HL-60 (cell line): ENCODE data around the gene SLCO2A1.

Experiments
- DNase-seq, 2 experiments: peaks; one replicate each; pipeline ENCODE4 v3.0.0-alpha.2; 2010 to 2020; ENCODE audit warnings: low read depth in 1 of 2, low spot score in 1 of 2
- H3K27ac ChIP-seq: fragments of 250-450 bp; sonication (Bioruptor Pico); replicated peaks from 2 replicates; pipeline ENCODE4 v1.5.1; 2020; ENCODE audit warnings: mild to moderate bottlenecking, moderate library complexity
- H3K27me3 ChIP-seq: fragments of 250-450 bp; sonication (Bioruptor Pico); 2 replicates; pipeline ENCODE4 v1.5.1; 2021; ENCODE audit warnings: mild to moderate bottlenecking, moderate library complexity; ENCODE audit not compliant: insufficient read depth, poor library complexity, severe bottlenecking
- H3K4me3 ChIP-seq: replicated peaks from 2 replicates; pipeline ENCODE4 v1.5.1; 2011; ENCODE audit warnings: mild to moderate bottlenecking, control low read depth, low read length; ENCODE audit not compliant: insufficient read depth
- CTCF ChIP-seq: IDR thresholded peaks from one replicate; pipeline ENCODE4 v1.5.1; 2011; ENCODE audit warnings: low read length, control low read depth, inconsistent platforms; ENCODE audit not compliant: insufficient read depth
- GABPA ChIP-seq: IDR thresholded peaks from 2 replicates; pipeline ENCODE4 v1.6.1; 2012; ENCODE audit warnings: low read depth
- POLR2AphosphoS5 ChIP-seq: IDR thresholded peaks from 2 replicates; pipeline ENCODE4 v1.6.1; 2012; ENCODE audit warnings: low read depth
- REST ChIP-seq: IDR thresholded peaks from 2 replicates; pipeline ENCODE4 v1.6.1; 2012; ENCODE audit warnings: low read depth; ENCODE audit not compliant: insufficient replicate concordance
- SPI1 ChIP-seq: IDR thresholded peaks from 2 replicates; pipeline ENCODE4 v1.6.1; 2012; ENCODE audit warnings: low read depth, mild to moderate bottlenecking, borderline replicate concordance

Gene SLCO2A1

GRCh38 chr3:133945381-133946095 lies 84.2 kb downstream of the SLCO2A1 start:
- Histone ChIP-seq H3K27ac (no peak overlapping the region), H3K27me3 (no peaks in the 10 kb centered on the region), H3K4me3 (no peak overlapping the region)
- no peak for TF ChIP-seq REST
- TF ChIP-seq CTCF, result no peak
- no peak for TF ChIP-seq GABPA
- no peak for TF ChIP-seq POLR2AphosphoS5
- TF ChIP-seq SPI1, result no peak
- DNase-seq, result no peak

DNA sequence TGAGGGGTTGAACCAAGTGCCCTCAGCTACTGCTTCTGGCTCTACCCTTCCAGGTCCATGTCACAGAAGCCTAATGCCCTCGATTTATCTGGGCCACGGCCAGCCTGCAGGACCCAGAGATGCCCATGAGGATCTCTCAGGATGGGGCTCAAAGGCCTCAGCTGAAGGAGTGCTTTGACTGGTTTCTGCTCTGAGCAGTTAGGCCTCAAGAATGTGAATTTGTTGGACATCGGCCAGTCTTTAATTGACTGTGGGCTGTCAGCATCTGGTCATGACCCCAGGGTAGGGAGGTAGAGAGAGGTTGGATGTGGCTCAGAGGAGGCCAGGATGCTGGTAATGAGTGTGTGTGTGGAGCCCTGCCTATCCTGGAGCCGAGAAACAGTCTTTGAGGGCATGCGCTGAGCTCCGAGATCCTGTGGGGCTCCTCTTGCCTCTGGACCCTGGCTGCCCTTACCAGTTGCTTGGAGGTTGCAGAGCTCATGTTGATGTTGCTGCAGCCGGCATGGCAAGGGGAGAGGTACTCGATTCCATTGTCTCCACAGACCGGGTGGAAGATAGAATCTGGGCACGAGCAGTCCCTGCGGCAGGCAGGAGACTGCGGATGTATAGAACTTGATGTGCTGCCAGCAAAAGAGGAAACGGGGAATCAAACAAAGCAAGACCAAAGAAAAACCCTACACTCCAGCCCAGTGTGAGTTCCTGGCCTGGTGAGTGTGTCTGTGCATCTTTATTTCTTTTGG lies 84.9 kb downstream of the SLCO2A1 start:
- DNase-seq, result peak in 1 of 2 experiments; percentile 28
- H3K27ac ChIP-seq, result no peak overlapping the region

DNA sequence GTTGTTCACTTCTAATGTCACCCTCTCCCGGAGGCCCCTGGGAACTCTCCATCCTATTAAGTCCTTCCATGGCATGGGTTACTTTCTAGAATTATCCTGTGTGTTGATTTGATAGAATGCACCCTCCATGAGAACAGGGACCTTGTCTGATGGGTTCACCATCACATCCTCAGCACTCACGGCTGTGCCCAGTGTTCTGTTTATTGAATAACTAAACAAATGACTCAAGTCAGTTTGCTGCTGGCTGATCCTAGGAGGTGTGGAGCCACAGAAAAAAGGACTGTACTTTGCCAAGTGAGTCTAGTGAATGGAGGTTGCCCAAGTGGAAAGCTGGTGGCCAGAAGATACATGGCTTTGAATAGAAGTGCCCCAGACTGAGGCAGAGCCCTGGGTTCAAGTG lies 85.5 kb downstream of the SLCO2A1 start:
- no peak overlapping the region for H3K27ac ChIP-seq
- no peak for DNase-seq
- H3K27me3 ChIP-seq, result no peaks in the 10 kb centered on the region
- TF ChIP-seq REST, result no peak
- H3K4me3 ChIP-seq, result no peak overlapping the region

More for the DNA sequence above, 84.9 kb downstream of the SLCO2A1 start:
- H3K27me3 ChIP-seq, result no peaks in the 10 kb centered on the region
- no peak for TF ChIP-seq REST
- TF ChIP-seq SPI1, result peak; percentile 75
- no peak overlapping the region for H3K4me3 ChIP-seq

DNA sequence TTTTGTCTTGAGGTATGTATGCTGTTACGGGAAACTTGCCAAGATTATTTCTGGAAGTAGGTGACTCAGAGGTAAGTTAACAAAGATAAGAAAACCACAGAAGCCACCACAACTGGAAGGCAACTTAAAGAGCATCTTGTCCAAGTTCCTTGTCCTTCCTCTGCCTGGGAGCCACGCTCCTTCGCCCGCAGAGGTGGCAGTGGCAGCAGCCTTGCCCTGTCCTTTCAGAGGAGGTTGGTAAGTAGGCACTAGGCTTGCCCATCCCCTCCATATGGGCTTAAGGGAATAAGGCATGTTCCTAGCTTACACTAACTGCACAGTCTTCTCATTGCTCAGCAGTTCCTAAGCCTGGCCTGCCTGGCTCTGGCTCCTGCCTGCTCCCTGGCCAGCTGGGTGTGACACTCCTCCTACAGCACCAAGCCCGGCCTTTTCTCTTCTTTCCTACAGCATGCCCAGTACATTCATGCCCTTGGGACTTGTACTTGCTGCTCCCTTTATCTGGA lies 86.0 kb downstream of the SLCO2A1 start:
- no peak overlapping the region for H3K27ac ChIP-seq
- TF ChIP-seq CTCF, result no peak
- TF ChIP-seq POLR2AphosphoS5, result 0 out of 2 replicates have a peak, but pooled peaks have one; percentile 40
- no peaks in the 10 kb centered on the region for H3K27me3 ChIP-seq
- no peak overlapping the region for H3K4me3 ChIP-seq
- peak; percentile 75 to 83 for DNase-seq
